GM12873 (cell line): ENCODE data around the gene ZDHHC16.

Experiments
- TF ChIP-seq, protein P1 (sequence below): IDR thresholded peaks from 2 replicates; pipeline ENCODE4 v1.5.1; 2012; ENCODE audit warnings: low read depth, mild to moderate bottlenecking, moderate library complexity, low read length, control low read depth; ENCODE audit not compliant: insufficient read depth; ENCODE audit errors: missing control alignments

The ZDHHC16 gene

GRCh38 chr10:97498841-97499560 lies 53.0 kb downstream of the ZDHHC16 start, which contains the start of gene UBTD1:
TSS of gene UBTD1 (plus strand) at chr10:97498924. CDS start at chr10:97499204, 280 bp downstream.
- TF ChIP-seq, protein P1, sequence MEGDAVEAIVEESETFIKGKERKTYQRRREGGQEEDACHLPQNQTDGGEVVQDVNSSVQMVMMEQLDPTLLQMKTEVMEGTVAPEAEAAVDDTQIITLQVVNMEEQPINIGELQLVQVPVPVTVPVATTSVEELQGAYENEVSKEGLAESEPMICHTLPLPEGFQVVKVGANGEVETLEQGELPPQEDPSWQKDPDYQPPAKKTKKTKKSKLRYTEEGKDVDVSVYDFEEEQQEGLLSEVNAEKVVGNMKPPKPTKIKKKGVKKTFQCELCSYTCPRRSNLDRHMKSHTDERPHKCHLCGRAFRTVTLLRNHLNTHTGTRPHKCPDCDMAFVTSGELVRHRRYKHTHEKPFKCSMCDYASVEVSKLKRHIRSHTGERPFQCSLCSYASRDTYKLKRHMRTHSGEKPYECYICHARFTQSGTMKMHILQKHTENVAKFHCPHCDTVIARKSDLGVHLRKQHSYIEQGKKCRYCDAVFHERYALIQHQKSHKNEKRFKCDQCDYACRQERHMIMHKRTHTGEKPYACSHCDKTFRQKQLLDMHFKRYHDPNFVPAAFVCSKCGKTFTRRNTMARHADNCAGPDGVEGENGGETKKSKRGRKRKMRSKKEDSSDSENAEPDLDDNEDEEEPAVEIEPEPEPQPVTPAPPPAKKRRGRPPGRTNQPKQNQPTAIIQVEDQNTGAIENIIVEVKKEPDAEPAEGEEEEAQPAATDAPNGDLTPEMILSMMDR = no peak

DNA sequence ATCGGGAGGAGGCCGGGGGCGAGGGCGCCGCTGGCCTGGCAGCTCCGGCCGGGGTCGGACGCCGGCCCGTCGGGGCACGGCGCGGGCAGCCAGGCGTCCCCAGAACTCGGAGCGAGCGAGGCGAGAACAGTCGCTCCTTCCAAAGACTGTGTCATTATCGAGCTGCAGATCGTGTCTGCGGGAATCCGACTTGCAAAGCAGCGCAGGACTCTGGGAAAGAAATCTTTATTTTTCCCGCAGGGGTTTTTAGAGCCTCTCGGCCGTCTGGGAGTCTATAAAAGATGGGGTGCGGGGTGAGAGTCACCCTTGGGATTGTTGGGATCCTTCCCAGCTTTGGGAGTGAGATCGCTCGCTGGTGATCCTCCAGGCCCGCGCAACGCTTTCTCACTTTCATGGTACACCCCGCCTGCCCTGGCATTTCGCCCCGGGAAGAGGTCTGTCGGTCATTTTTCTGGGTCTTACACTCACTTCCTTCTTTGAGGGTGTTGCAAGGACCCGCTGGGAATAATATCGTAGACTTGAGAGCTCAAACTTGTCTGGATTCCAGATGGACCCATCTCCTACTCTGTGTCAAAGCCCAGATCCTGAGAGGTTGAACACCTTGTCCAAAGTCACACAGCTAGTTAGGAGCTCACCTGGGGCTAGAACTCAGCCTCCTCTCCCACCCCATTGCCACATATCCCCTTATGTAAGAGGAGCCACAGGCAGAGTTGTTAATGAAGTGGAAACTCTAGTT lies 53.8 kb downstream of the ZDHHC16 start:
- TF ChIP-seq, protein P1 = no peak

GRCh38 chr10:97500297-97500575 lies 54.3 kb downstream of the ZDHHC16 start:
- TF ChIP-seq, protein P1 = no peak

DNA sequence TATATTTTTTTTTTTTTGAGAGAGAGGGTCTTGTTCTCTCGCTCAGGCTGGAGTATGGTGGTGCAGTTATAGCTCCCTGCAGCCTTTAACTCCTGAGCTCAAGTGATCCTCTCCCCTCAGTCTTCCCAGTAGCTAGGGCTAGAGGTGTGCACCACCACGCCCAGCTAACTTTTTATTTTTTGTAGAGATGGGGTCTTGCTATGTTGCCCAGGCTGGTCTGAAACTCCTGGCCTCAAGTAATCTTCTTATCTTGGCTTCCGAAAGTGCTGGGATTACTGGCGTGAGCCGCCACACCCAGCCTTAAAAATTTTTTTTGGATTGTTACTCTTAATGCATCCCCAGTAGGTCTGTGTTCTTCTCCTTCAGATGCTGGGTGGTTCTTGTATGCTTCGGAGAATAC lies 56.9 kb downstream of the ZDHHC16 start:
- TF ChIP-seq, protein P1 = no peak

- TF ChIP-seq, protein P1 = no peak
Observed at GRCh38 chr10:97503406-97503805, 57.4 kb downstream of the ZDHHC16 start.

- TF ChIP-seq, protein P1 = no peak
Observed at GRCh38 chr10:97505152-97505551, 59.2 kb downstream of the ZDHHC16 start.

DNA sequence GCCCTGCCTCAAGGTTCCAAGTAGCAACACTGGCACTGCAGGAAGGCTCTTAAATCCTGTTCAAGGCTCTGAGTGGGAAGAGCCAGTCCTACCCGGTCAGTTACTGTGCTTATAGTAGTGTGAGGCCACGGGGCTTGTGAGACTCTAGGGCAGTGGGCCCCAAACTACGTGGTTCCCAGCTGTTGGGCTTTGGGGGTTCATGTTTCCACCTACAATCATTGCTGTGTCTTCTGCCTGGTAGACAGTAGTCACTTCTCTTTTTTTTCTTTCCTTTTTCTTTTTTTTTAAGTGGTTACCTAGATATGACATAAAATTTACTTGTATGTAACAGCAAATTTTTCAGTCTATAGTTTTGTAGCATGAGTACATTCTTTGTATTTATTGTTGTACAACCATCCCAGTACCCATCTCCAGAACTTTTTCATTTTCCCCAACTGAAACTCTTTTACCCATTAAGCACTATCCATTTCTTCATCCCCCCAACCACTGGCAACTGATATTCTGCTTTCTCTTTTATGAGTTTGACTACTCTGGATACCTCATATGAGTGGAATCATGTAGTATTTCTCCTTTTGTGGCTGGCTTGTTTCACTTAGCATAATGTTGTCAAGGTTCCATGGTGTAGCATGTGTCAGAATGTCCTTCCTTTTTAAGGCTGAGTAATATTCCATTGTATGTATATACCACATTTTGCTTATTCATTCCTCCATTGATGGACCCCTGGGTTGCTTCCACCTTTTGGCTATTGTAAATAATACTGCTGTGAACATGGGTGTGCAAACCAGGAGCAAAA lies 60.4 kb downstream of the ZDHHC16 start:
- TF ChIP-seq, protein P1 = no peak
